Parathyroid adenoma (tissue), 2 donors: ENCODE data around the gene SPATA31D1.

ENCODE experiments used
- H2AFZ ChIP-seq: fragments of 300-600 bp; sonication (generic); one replicate; pipeline ENCODE4 v1.7.0; 2017; ENCODE audit warnings: antibody characterized with exemption, mild to moderate bottlenecking
- H3K27ac ChIP-seq: fragments of 300-600 bp; sonication (generic); one replicate; pipeline ENCODE4 v1.7.0; 2017
- H3K27me3 ChIP-seq: fragments of 300-600 bp; sonication (generic); one replicate; pipeline ENCODE4 v1.7.0; 2017; ENCODE audit warnings: low read length; ENCODE audit not compliant: control insufficient read depth, insufficient read depth
- H3K36me3 ChIP-seq: fragments of 300-600 bp; sonication (generic); one replicate; pipeline ENCODE4 v1.7.0; 2017; ENCODE audit warnings: low read length; ENCODE audit not compliant: control insufficient read depth, insufficient read depth
- H3K4me1 ChIP-seq: fragments of 300-600 bp; sonication (generic); one replicate; pipeline ENCODE4 v1.7.0; 2017; ENCODE audit warnings: control low read depth
- H3K4me2 ChIP-seq: fragments of 300-600 bp; sonication (generic); one replicate; pipeline ENCODE4 v1.7.0; 2017; ENCODE audit warnings: low read length
- H3K4me3 ChIP-seq: fragments of 300-600 bp; sonication (generic); one replicate; pipeline ENCODE4 v1.7.0; 2017; ENCODE audit warnings: low read depth, low read length
- H3K79me2 ChIP-seq: fragments of 300-600 bp; sonication (generic); one replicate; pipeline ENCODE4 v1.7.0; 2017; ENCODE audit warnings: control low read depth
- H3K9ac ChIP-seq: fragments of 300-600 bp; sonication (generic); one replicate; pipeline ENCODE4 v1.7.0; 2017; ENCODE audit warnings: mild to moderate bottlenecking
- H3K9me3 ChIP-seq: fragments of 300-600 bp; sonication (generic); one replicate; pipeline ENCODE4 v1.7.0; 2017; ENCODE audit warnings: low read length; ENCODE audit not compliant: control insufficient read depth
- TF ChIP-seq, protein P1 (sequence below): fragments of 300-600 bp; sonication (generic); IDR thresholded peaks from one replicate; pipeline ENCODE4 v1.7.0; 2017; ENCODE audit warnings: antibody characterized with exemption, mild to moderate bottlenecking
- donor health status: primary hyperparathyroidism.

The SPATA31D1 gene

DNA sequence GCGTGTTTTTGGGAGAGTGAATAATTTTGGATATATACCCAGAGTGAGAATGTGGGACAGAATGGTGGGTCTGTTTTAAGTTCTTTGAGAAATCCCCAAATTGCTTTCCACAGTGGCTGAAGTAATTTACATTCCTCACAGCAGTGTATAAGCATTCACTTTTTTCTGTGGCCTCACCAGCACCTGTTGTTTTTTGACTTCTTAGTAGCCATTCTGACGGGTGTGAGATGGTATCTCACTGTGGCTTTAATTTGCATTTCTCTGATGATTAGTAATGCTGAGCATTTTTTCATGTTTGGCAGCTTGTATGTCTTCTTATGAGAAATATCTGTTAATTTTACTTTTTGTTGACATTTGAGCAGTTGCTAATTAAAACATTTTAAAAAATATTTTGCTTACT lies 9.4 kb upstream of the SPATA31D1 start:
- no peak overlapping the region for H3K9ac ChIP-seq
- H3K9me3 ChIP-seq = no peaks in the 10 kb centered on the region
- no peak overlapping the region for H3K27ac ChIP-seq
- no peak overlapping the region for H3K4me3 ChIP-seq
- no peaks in the 10 kb centered on the region for H3K4me1 ChIP-seq
- no peaks in the 10 kb centered on the region for H3K79me2 ChIP-seq
- H3K4me2 ChIP-seq = no peak overlapping the region
- no peaks in the 10 kb centered on the region for H3K36me3 ChIP-seq
- H2AFZ ChIP-seq = no peak overlapping the region
- TF ChIP-seq, protein P1, sequence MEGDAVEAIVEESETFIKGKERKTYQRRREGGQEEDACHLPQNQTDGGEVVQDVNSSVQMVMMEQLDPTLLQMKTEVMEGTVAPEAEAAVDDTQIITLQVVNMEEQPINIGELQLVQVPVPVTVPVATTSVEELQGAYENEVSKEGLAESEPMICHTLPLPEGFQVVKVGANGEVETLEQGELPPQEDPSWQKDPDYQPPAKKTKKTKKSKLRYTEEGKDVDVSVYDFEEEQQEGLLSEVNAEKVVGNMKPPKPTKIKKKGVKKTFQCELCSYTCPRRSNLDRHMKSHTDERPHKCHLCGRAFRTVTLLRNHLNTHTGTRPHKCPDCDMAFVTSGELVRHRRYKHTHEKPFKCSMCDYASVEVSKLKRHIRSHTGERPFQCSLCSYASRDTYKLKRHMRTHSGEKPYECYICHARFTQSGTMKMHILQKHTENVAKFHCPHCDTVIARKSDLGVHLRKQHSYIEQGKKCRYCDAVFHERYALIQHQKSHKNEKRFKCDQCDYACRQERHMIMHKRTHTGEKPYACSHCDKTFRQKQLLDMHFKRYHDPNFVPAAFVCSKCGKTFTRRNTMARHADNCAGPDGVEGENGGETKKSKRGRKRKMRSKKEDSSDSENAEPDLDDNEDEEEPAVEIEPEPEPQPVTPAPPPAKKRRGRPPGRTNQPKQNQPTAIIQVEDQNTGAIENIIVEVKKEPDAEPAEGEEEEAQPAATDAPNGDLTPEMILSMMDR = no peak
- no peaks in the 10 kb centered on the region for H3K27me3 ChIP-seq

- Histone ChIP-seq H3K9ac (no peak overlapping the region), H3K4me2 (no peak overlapping the region), H3K27me3 (no peaks in the 10 kb centered on the region), H3K27ac (no peak overlapping the region), H2AFZ (no peak overlapping the region), H3K79me2 (no peaks in the 10 kb centered on the region), H3K36me3 (no peaks in the 10 kb centered on the region), H3K4me3 (no peak overlapping the region), H3K4me1 (no peaks in the 10 kb centered on the region), H3K9me3 (no peaks in the 10 kb centered on the region)
- TF ChIP-seq, protein P1 = no peak
Observed at GRCh38 chr9:81980568-81980967, 8.0 kb upstream of the SPATA31D1 start.

GRCh38 chr9:81981883-81982282 lies 6.7 kb upstream of the SPATA31D1 start:
- TF ChIP-seq, protein P1 = no peak
- H3K27ac ChIP-seq = no peak overlapping the region
- H3K36me3 ChIP-seq = no peaks in the 10 kb centered on the region
- no peak overlapping the region for H3K9ac ChIP-seq
- no peak overlapping the region for H2AFZ ChIP-seq
- H3K4me3 ChIP-seq = no peak overlapping the region
- H3K27me3 ChIP-seq = no peaks in the 10 kb centered on the region
- H3K9me3 ChIP-seq = no peaks in the 10 kb centered on the region
- H3K4me1 ChIP-seq = no peaks in the 10 kb centered on the region
- H3K79me2 ChIP-seq = no peaks in the 10 kb centered on the region
- no peak overlapping the region for H3K4me2 ChIP-seq

- Histone ChIP-seq H3K27me3 (no peaks in the 10 kb centered on the region), H3K4me3 (no peak overlapping the region), H3K36me3 (no peaks in the 10 kb centered on the region), H2AFZ (no peak overlapping the region), H3K79me2 (no peaks in the 10 kb centered on the region), H3K4me1 (no peaks in the 10 kb centered on the region), H3K27ac (no peak overlapping the region), H3K9ac (no peak overlapping the region), H3K4me2 (no peak overlapping the region), H3K9me3 (no peaks in the 10 kb centered on the region)
- TF ChIP-seq, protein P1 = no peak
Observed at GRCh38 chr9:81984928-81985327, 3.6 kb upstream of the SPATA31D1 start.

DNA sequence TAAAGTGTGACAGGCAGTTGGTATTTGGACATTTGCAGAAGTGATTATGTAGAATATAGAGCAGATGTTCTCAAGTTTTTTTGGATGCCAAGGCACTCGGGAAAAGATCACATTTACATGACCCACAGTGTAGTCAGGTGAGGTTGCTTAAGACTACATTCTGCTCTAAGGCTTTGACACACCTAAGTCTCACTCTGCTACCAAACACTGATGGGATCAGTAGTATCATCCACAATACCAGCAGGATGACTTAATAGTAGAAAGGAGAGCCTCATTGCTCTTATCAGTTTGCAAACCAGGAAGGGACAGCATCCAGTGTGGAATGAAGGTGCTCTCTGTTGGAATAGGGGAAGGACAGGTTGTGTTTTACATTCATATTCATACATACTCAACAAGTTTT lies 2.5 kb upstream of the SPATA31D1 start:
- no peaks in the 10 kb centered on the region for H3K36me3 ChIP-seq
- no peaks in the 10 kb centered on the region for H3K79me2 ChIP-seq
- no peak overlapping the region for H2AFZ ChIP-seq
- no peak overlapping the region for H3K4me2 ChIP-seq
- H3K27me3 ChIP-seq = no peaks in the 10 kb centered on the region
- H3K9ac ChIP-seq = no peak overlapping the region
- H3K9me3 ChIP-seq = no peaks in the 10 kb centered on the region
- no peaks in the 10 kb centered on the region for H3K4me1 ChIP-seq
- no peak overlapping the region for H3K27ac ChIP-seq
- TF ChIP-seq, protein P1 = no peak
- no peak overlapping the region for H3K4me3 ChIP-seq
